NCI-H2171 treated with DMSO at 0.1 percent for 48 hours (cell line): ENCODE measurements around the gene TRRAP.
A peak's percentile ranks its signal among the peaks of the same experiment; 100 is the strongest.
"Not testable (repeated sequence)": the region's sequence is repeated elsewhere in the genome, so short reads cannot be mapped to it uniquely, and the experiment has no call there.

Source experiments
- DNase-seq: peaks from one replicate; lab custom pipeline; 2025; lab: John Stamatoyannopoulos, UW

Gene TRRAP

GRCh38 chr7:99029466-99030435, 151.4 kb downstream of the TRRAP start:
- DNase-seq = peak; percentile 12

GRCh38 chr7:99030457-99030856, 152.1 kb downstream of the TRRAP start:
- no peak for DNase-seq

- DNase-seq = no peak
These were observed 152.6 kb downstream of the TRRAP start for GRCh38 chr7:99030951-99031350.

GRCh38 chr7:99031496-99031895, 153.2 kb downstream of the TRRAP start:
- DNase-seq = no peak

- DNase-seq = no peak
These were observed 154.6 kb downstream of the TRRAP start for GRCh38 chr7:99032928-99033327.

- DNase-seq = no peak
These were observed 155.4 kb downstream of the TRRAP start for GRCh38 chr7:99033765-99034164.

- DNase-seq = no peak
These were observed 156.8 kb downstream of the TRRAP start for GRCh38 chr7:99034932-99035722.

- no peak for DNase-seq
These were observed 157.6 kb downstream of the TRRAP start for GRCh38 chr7:99035723-99036545.

- peak; percentile 2 for DNase-seq
These were observed 158.3 kb downstream of the TRRAP start for GRCh38 chr7:99036546-99037111.

GRCh38 chr7:99037327-99037940, 159.1 kb downstream of the TRRAP start:
- no peak for DNase-seq

GRCh38 chr7:99038086-99038855, 159.9 kb downstream of the TRRAP start:
- DNase-seq = no peak

GRCh38 chr7:99039384-99039891, 161.1 kb downstream of the TRRAP start:
- DNase-seq = peak; percentile 65

GRCh38 chr7:99040104-99040958, 162.0 kb downstream of the TRRAP start:
- DNase-seq = peak; percentile 67

- no peak for DNase-seq
These were observed 163.2 kb downstream of the TRRAP start for GRCh38 chr7:99041526-99041925.

GRCh38 chr7:99042957-99043356, 164.6 kb downstream of the TRRAP start:
- no peak for DNase-seq

GRCh38 chr7:99044858-99045257, 166.5 kb downstream of the TRRAP start:
- not testable (repeated sequence) for DNase-seq

GRCh38 chr7:99046262-99046661, 167.9 kb downstream of the TRRAP start:
- not testable (repeated sequence) for DNase-seq

GRCh38 chr7:99046722-99047121, 168.4 kb downstream of the TRRAP start:
- no peak for DNase-seq

GRCh38 chr7:99047526-99048077, 169.3 kb downstream of the TRRAP start:
- DNase-seq = no peak
